Measurements from ENCODE around the gene MTX2.

MTX2 gene

GRCh38 chr2:176269319-176270099, at the start of gene MTX2:
TSS of gene MTX2 (plus strand) at chr2:176269442. CDS start at chr2:176269630, 188 bp downstream.
- DNase-seq (ENCODE audit: low spot score): peak; percentile 69

GRCh38 chr2:176227874-176228273, 41.4 kb upstream of the MTX2 start:
- no peak for DNase-seq (ENCODE audit: low spot score)

- DNase-seq (ENCODE audit: low spot score): no peak
Measured at GRCh38 chr2:176234156-176234555, 35.1 kb upstream of the MTX2 start.

- DNase-seq (ENCODE audit: low spot score): no peak
Measured at GRCh38 chr2:176234940-176235339, 34.3 kb upstream of the MTX2 start.

GRCh38 chr2:176237456-176237855, 31.8 kb upstream of the MTX2 start:
- no peak for DNase-seq (ENCODE audit: low spot score)

- no peak for DNase-seq (ENCODE audit: low spot score)
Measured at GRCh38 chr2:176239031-176239430, 30.2 kb upstream of the MTX2 start.

GRCh38 chr2:176240301-176240700, 28.9 kb upstream of the MTX2 start:
- DNase-seq (ENCODE audit: low spot score): no peak

- peak; percentile 32 for DNase-seq (ENCODE audit: low spot score)
Measured at GRCh38 chr2:176242276-176242675, 27.0 kb upstream of the MTX2 start.

- DNase-seq (ENCODE audit: low spot score): no peak
Measured at GRCh38 chr2:176246331-176246730, 22.9 kb upstream of the MTX2 start.

GRCh38 chr2:176247859-176248258, 21.4 kb upstream of the MTX2 start:
- no peak for DNase-seq (ENCODE audit: low spot score)

- no peak for DNase-seq (ENCODE audit: low spot score)
Measured at GRCh38 chr2:176251928-176252327, 17.3 kb upstream of the MTX2 start.

- DNase-seq (ENCODE audit: low spot score): no peak
Measured at GRCh38 chr2:176260689-176261088, 8.6 kb upstream of the MTX2 start.

GRCh38 chr2:176261136-176261535, 8.1 kb upstream of the MTX2 start:
- no peak for DNase-seq (ENCODE audit: low spot score)

- no peak for DNase-seq (ENCODE audit: low spot score)
Measured at GRCh38 chr2:176268976-176269318, 295 bp upstream of the MTX2 start.

GRCh38 chr2:176270100-176270750, 983 bp downstream of the MTX2 start:
- no peak for DNase-seq (ENCODE audit: low spot score)

- no peak for DNase-seq (ENCODE audit: low spot score)
Measured at GRCh38 chr2:176272870-176273459, 3.7 kb downstream of the MTX2 start.

- no peak for DNase-seq (ENCODE audit: low spot score)
Measured at GRCh38 chr2:176278927-176279326, 9.7 kb downstream of the MTX2 start.

- no peak for DNase-seq (ENCODE audit: low spot score)
Measured at GRCh38 chr2:176280156-176280555, 10.9 kb downstream of the MTX2 start.

GRCh38 chr2:176280867-176281658, 11.8 kb downstream of the MTX2 start:
- peak; percentile 75 for DNase-seq (ENCODE audit: low spot score)

GRCh38 chr2:176283291-176284068, 14.2 kb downstream of the MTX2 start:
- no peak for DNase-seq (ENCODE audit: low spot score)

- DNase-seq (ENCODE audit: low spot score): no peak
Measured at GRCh38 chr2:176284461-176285049, 15.3 kb downstream of the MTX2 start.
